GM18951 (cell line): ENCODE results near the gene TUBG1.

Experiments
- POLR2A ChIP-seq: IDR thresholded peaks from 4 replicates; pipeline ENCODE4 v1.6.1; 2011; ENCODE audit warnings: mild to moderate bottlenecking; ENCODE audit not compliant: insufficient read length, insufficient read depth; ENCODE audit errors: extremely low read depth
- in situ Hi-C: fragments of 300-500 bp; cut with MboI; formaldehyde crosslinking; loops from one replicate; pipeline ENCODE4 v1.12.0; 2022; ENCODE audit warnings: low sequenced_read_pairs, mixed read lengths, inconsistent platforms; ENCODE audit not compliant: unreplicated experiment

TUBG1 gene

DNA sequence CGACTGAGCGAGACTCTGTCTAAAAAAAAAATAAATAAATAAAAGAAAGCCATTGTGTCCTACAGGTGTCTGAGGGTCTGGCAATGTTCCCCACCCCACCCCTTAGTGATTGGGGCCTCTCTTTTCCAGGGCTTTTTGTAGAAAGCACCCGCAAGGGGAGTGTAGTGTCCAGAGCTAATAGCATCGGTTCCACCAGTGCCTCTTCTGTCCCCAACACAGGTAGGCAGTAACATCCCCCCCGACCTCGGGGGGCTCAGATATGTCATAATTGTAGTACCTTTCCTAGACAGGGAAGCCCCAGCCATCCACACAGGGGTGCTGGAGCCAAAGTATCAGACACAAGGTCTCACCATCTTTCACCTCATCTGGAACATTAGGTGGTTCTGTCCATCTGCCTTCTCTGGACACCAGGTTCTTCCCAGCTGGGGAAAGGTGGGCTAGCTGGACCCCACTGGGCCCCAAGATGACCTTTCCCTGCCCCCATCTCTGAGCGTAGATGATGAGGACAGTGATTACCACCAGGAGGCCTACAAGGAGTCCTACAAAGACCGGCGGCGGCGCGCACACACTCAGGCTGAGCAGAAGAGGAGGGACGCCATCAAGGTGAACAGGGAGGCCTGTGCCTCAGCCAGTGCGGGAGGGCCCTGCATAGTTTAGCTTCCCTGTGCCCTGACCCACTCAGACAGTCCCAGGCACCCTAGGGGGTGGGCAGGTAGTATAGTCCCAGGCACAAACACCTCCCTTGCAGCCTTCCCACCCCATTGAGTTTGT, 41.0 kb upstream of the TUBG1 start:
- TF ChIP-seq POLR2A, result no peak
- in situ Hi-C loops, result no loop called here

DNA sequence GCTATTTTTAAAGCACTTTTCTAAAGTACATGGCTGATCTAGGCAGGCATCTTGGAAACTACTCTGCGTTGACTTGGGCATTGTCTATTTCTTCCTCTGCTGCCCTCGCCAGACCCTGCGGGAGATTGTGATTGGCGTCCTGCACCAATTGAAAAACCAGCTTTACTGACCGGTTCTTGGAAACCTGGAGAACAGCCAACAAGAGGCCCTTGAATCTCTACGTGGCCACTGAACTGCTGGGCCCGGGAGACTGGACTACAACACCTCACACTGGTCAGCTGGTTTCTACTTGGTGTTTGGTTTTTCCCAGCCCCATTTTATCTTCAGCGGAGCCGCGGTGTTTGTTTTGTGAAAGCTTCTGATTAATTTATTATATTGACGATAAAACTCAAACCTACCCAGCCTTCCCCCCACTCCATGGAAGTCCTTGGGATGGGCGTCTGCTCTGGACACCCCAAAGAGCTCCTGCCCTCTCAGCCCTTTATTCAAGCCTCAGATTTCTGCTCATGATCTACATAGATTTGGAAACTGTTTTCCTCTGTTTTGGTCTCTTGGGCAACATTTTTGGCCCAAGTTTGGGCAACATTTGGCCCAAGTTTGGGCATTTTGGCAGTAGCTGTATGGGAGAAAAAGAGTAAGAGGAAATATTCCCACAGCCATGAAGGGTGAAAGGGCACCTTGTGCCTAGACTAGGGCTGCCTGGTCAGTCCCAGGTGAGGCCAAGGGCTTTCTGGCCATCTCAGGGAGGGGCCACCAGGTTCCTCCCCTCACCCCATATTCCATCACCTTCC, 37.9 kb upstream of the TUBG1 start:
- TF ChIP-seq POLR2A, result no peak
- in situ Hi-C loops, result loop anchor here (5.0 kb wide), 1 partner anchor 101 kb away; no protein-coding TSS in a partner anchor

- no peak for TF ChIP-seq POLR2A
- in situ Hi-C loops, result loop anchor here (5.0 kb wide), 1 partner anchor 99 kb away; no protein-coding TSS in a partner anchor
These were observed 36.4 kb upstream of the TUBG1 start for GRCh38 chr17:42573095-42573494.

DNA sequence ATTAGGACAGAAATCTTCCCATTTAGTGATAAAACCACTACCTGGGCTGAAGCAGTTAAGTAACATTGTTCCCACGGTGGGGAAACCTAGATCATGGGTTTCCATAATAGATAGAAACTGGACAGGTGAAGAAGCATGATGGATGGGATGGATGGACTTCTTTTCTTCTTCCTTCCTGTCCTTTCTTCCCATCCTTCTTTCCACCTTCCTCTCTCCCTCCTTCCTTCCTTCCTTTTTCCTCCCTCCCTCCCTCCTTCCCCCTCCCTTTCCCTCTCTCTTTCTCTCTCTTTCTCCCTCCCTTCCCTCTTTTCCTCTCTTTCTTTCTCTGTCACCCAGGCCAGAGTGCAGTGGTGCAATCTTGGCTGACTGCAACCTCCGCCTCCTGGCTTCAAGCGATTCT, 35.0 kb upstream of the TUBG1 start:
- no peak for TF ChIP-seq POLR2A
- in situ Hi-C loops, result loop anchor here (5.0 kb wide), 1 partner anchor 98 kb away; no protein-coding TSS in a partner anchor

- in situ Hi-C loops, result no loop called here
- TF ChIP-seq POLR2A, result no peak
These were observed 32.3 kb upstream of the TUBG1 start for GRCh38 chr17:42577140-42577531.

GRCh38 chr17:42577532-42578281, 31.8 kb upstream of the TUBG1 start, which contains the start of gene PSMC3IP:
Gene PSMC3IP (minus strand): TSS chr17:42577729. CDS start chr17:42577686, 43 bp downstream.
- peak; percentile 84 for TF ChIP-seq POLR2A
- in situ Hi-C loops, result no loop called here

DNA sequence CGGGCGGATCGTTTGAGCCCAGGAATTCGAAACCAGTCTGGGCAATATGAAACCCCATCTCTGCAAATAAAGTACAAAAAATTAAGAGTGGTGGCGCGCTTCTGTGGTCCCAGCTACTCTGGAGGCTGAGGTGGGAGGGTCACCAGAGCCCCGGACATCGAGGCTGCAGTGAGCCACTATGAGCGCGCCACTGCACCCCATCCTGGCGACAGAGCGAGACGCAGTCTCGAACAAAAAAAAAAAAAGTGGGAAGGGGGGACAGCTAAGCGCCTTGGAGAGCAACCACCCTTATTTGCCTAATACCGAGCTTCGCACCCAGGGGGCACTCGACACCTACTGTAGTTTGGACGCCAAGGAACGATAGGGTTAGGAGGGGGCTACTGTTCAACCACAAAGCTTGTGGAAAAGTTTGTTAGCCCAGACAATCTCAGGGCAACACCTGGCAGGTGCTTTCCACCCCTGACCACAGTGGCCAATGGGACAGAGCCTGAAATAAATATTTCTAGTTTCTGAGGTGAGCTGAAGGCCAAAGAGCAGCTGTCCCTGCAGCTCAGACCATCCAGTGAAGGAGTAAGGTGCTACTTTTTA, 31.1 kb upstream of the TUBG1 start:
- in situ Hi-C loops, result no loop called here
- peak; percentile 27 for TF ChIP-seq POLR2A

GRCh38 chr17:42579794-42580551, 29.5 kb upstream of the TUBG1 start:
- in situ Hi-C loops, result no loop called here
- TF ChIP-seq POLR2A, result no peak

GRCh38 chr17:42581744-42582270, 27.7 kb upstream of the TUBG1 start:
- in situ Hi-C loops, result no loop called here
- TF ChIP-seq POLR2A, result no peak

GRCh38 chr17:42584880-42585279, 24.6 kb upstream of the TUBG1 start:
- in situ Hi-C loops, result no loop called here
- TF ChIP-seq POLR2A, result no peak

DNA sequence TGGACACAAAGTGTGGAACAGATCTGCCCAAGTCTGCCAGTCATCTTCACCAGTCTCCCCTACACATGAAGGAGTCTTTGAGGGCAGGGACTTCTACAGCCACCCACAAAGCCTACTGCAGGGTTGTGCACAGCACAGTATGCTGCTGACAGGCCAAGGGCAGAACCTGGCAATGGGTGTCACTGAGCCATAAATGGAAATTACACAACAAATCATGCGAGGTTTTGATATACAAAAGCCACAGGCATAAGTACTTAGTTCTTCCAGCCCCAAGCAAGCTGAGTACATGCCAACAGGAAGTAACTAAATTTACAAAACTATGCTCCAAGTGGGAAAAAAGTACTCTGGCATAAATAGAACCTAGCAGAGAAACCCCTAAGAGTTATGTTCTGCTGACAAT, 24.1 kb upstream of the TUBG1 start:
- TF ChIP-seq POLR2A, result no peak
- in situ Hi-C loops, result no loop called here
